Calu3 (cell line): ENCODE data around the gene NXF1. TPM values are rescaled to one million over a fixed set of nuclear protein-coding genes. Genes with fewer than 3 reads are reported as not detected.
A peak's percentile ranks its signal among the peaks of the same experiment; 100 is the strongest.
"Not testable (repeated sequence)": the region's sequence is repeated elsewhere in the genome, so short reads cannot be mapped to it uniquely, and the experiment has no call there.

Source experiments
- BruUV-seq: library from RNA; stranded (reverse); fragments of 400-500 nt; replicated peaks from 2 replicates; lab custom pipeline; 2021; lab: Mats Ljungman, UMichigan
- CTCF ChIA-PET: fragments of 300-600 bp; sonication (Branson Sonifier 250); formaldehyde crosslinking; loops from one replicate; lab custom pipeline; 2022; ENCODE audit warnings: antibody characterized with exemption; lab: Charles Lee
- DNase-seq: peaks from one replicate; pipeline ENCODE4 v3.0.0; 2022
- H3K27ac Mint-ChIP-seq: one replicate; pipeline ENCODE4 v1.8.0; 2022; ENCODE audit warnings: mixed read lengths; ENCODE audit not compliant: unreplicated experiment
- H3K27me3 Mint-ChIP-seq: one replicate; pipeline ENCODE4 v1.8.0; 2022; ENCODE audit warnings: mixed read lengths; ENCODE audit not compliant: unreplicated experiment
- H3K36me3 Mint-ChIP-seq: one replicate; pipeline ENCODE4 v1.8.0; 2022; ENCODE audit warnings: mild to moderate bottlenecking, moderate library complexity, mixed read lengths; ENCODE audit not compliant: insufficient read depth, unreplicated experiment
- H3K4me1 Mint-ChIP-seq: one replicate; pipeline ENCODE4 v1.8.0; 2022; ENCODE audit warnings: mild to moderate bottlenecking, low read depth, mixed read lengths; ENCODE audit not compliant: unreplicated experiment
- H3K4me3 Mint-ChIP-seq: one replicate; pipeline ENCODE4 v1.8.0; 2022; ENCODE audit warnings: mild to moderate bottlenecking, low read depth, moderate library complexity, mixed read lengths; ENCODE audit not compliant: unreplicated experiment
- H3K9me3 Mint-ChIP-seq: one replicate; pipeline ENCODE4 v1.8.0; 2022; ENCODE audit warnings: low read depth, mixed read lengths; ENCODE audit not compliant: unreplicated experiment
- intact Hi-C: fragments of 100-400 bp; cut with micrococcal nuclease; formaldehyde crosslinking; loops from one replicate; pipeline ENCODE4 v1.10.0; 2022; ENCODE audit not compliant: unreplicated experiment
- total RNA-seq: library from RNA; stranded (reverse); gene quantifications from 2 replicates; pipeline ENCODE4 v1.2.3, GENCODE V29; 2022
- TF ChIP-seq, protein P1 (sequence below): fragments of 200-600 bp; IDR thresholded peaks from one replicate; pipeline ENCODE4 v1.8.0; 2022; ENCODE audit warnings: antibody characterized with exemption; ENCODE audit not compliant: unreplicated experiment

Gene NXF1
- total RNA-seq, 1 experiment from 2014 or later: 51.6 TPM

DNA sequence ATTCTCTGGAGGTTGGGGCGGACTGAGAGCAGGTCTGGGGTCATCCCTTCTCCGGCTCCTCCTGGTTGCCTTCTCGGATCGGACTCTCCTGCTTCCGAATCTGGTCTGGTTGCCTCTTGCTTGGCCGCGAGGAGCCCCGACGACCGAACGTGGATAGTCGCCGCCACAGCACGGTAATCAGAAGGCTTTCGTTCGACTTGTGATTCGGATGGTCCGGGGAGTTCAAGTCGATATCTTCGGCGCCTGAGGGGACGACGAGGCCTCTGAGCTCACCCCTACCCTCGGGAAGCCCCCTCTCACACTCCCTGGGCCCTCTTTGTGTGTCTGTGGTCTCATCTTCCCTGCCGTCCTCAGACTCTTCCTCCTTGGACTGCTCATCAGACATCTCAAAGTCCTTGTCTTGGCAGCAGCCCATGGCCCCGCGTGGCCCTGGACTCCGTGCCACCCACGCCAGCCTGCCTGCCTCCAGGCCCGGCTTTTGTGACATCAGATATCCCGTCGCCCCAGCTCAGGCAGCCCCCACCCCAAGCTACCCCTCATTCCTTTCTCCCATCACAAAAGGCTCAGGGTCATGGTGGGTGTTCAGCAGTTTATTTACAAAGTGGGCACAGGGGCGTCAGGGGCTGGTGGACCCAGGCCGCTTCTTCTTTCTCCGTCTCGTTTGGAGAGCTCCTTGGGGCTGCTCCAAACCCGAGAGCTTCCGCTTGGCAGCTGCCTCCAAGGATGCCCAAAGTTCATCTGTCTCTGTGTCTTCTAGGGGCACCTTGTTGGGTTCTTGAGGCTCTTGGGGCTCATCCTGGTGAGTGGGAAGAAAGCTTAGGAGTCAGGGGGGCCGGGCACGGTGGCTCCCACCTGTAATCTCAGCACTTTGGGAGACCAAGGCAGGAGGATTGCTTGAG lies 27.3 kb upstream of the NXF1 start, which contains the start of gene TEX54:
Gene TEX54 (minus strand): TSS at position 506 of the 899 bp plus-strand sequence.
- TF ChIP-seq, protein P1, sequence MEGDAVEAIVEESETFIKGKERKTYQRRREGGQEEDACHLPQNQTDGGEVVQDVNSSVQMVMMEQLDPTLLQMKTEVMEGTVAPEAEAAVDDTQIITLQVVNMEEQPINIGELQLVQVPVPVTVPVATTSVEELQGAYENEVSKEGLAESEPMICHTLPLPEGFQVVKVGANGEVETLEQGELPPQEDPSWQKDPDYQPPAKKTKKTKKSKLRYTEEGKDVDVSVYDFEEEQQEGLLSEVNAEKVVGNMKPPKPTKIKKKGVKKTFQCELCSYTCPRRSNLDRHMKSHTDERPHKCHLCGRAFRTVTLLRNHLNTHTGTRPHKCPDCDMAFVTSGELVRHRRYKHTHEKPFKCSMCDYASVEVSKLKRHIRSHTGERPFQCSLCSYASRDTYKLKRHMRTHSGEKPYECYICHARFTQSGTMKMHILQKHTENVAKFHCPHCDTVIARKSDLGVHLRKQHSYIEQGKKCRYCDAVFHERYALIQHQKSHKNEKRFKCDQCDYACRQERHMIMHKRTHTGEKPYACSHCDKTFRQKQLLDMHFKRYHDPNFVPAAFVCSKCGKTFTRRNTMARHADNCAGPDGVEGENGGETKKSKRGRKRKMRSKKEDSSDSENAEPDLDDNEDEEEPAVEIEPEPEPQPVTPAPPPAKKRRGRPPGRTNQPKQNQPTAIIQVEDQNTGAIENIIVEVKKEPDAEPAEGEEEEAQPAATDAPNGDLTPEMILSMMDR: no peak
- intact Hi-C loops: no loop called here
- H3K4me3 Mint-ChIP-seq: peak within 1 kb of the TSS; percentile 85
- CTCF ChIA-PET: interaction anchor here (0.6 to 1.1 kb wide), 2 partner anchors 46 to 272 kb away, joined by 3 to 7 read pairs; no protein-coding TSS in a partner anchor
- H3K36me3 Mint-ChIP-seq: peaks cover 67% of the 10 kb centered on the region
- H3K27me3 Mint-ChIP-seq: no peaks in the 10 kb centered on the region
- no peak for DNase-seq
- H3K4me1 Mint-ChIP-seq: peaks cover 14% of the 10 kb centered on the region
- peak within 1 kb of the TSS; percentile 92 for H3K27ac Mint-ChIP-seq
- no peaks in the 10 kb centered on the region for H3K9me3 Mint-ChIP-seq
- TSS peak; percentile 87 for BruUV-seq

GRCh38 chr11:62831520-62832335 lies 26.5 kb upstream of the NXF1 start, which contains the start of gene STX5:
TSS of gene STX5 (minus strand) at chr11:62832051. CDS start at chr11:62831243, 808 bp downstream.
- TF ChIP-seq, protein P1: no peak
- peak within 1 kb of the TSS; percentile 85 for H3K4me3 Mint-ChIP-seq
- BruUV-seq: TSS peak; percentile 40
- DNase-seq: peak; percentile 99
- H3K27ac Mint-ChIP-seq: peak within 1 kb of the TSS; percentile 92
- no peaks in the 10 kb centered on the region for H3K27me3 Mint-ChIP-seq
- H3K9me3 Mint-ChIP-seq: no peaks in the 10 kb centered on the region
- peaks cover 71% of the 10 kb centered on the region for H3K36me3 Mint-ChIP-seq
- CTCF ChIA-PET: interaction anchor here (0.6 to 1.1 kb wide), 4 partner anchors 45 to 679 kb away, joined by 3 to 7 read pairs (median 3); no protein-coding TSS in a partner anchor
- intact Hi-C loops: no loop called here
- H3K4me1 Mint-ChIP-seq: peaks cover 10% of the 10 kb centered on the region

DNA sequence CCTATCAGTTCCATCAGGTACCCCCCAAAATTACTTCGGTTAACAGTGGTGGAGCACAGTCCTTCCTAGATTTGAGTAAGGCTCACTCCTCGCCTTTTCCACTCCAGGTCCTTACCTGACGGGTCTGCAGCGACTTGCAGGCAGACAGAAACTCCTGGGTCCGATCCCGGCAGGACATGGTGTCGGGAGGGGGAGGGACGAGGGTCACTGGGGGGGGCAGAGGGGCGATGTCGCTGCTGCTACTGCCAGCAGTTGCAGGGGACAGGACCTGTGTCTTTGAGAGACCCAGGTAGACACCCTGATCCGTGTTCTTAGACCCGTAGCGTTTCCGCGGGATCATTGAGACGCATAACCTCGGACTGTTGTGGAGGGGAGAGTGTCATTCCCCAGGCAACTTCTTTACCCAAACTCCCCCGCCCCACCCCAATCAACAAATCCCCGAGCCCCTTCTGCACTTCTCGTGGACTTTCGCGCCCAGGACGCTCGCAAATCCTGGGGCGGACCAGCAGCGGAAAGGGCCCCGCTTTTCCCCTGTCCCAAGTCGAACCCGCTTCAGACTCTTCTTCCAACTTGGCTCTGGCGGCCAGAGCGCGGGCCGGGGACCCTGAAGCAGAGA lies 25.8 kb upstream of the NXF1 start:
- H3K4me3 Mint-ChIP-seq: peak overlapping the region; percentile 85
- CTCF ChIA-PET: no interaction called here
- DNase-seq: no peak
- TF ChIP-seq, protein P1: no peak
- BruUV-seq: no TSS peak
- intact Hi-C loops: no loop called here
- no peaks in the 10 kb centered on the region for H3K27me3 Mint-ChIP-seq
- peaks cover 78% of the 10 kb centered on the region for H3K36me3 Mint-ChIP-seq
- peak overlapping the region; percentile 92 for H3K27ac Mint-ChIP-seq
- H3K4me1 Mint-ChIP-seq: peaks cover 10% of the 10 kb centered on the region
- H3K9me3 Mint-ChIP-seq: no peaks in the 10 kb centered on the region

DNA sequence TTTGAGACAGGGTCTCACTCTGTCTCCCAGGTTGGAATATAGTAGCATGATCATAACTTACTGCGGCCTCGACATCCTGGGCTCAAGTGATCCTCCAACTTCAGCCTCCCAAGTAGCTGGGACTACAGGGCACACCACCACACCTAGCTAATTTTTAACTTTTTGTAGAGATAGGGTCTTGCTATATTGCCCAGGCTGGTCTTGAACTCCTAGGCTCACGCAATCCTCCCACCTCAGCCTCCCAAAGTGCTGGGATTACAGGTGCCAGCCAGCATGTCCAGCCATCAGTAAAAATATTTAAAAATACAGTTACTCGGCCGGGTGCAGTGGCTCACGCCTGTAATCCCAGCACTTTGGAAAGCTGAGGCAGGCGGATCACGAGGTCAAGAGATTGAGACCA lies 22.9 kb upstream of the NXF1 start:
- CTCF ChIA-PET: interaction anchor here (0.6 to 1.0 kb wide), 2 partner anchors 12 to 1203 kb away, joined by 3 to 6 read pairs; no protein-coding TSS in a partner anchor
- DNase-seq, H3K4me1 Mint-ChIP-seq, BruUV-seq, H3K27me3 Mint-ChIP-seq, H3K4me3 Mint-ChIP-seq, H3K27ac Mint-ChIP-seq, intact Hi-C loops, H3K9me3 Mint-ChIP-seq: not testable (repeated sequence)
- peaks cover 81% of the 10 kb centered on the region for H3K36me3 Mint-ChIP-seq
